K562 (cell line): ENCODE results near the gene CBFA2T3. TPM values are rescaled to one million over a fixed set of nuclear protein-coding genes. Genes with fewer than 3 reads are reported as not detected.

Source experiments
- ARHGAP35 ChIP-seq: fragments of 450-650 bp; IDR thresholded peaks from 2 replicates; pipeline ENCODE4 v1.6.1; 2018; ENCODE audit not compliant: partially characterized antibody
- CEBPG ChIP-seq, 3 experiments: fragments of 200-800 bp in 1 of 3; sonication (Bioruptor generic) in 1 of 3; sonication (generic) in 1 of 3; formaldehyde crosslinking in 1 of 3; IDR thresholded peaks in 2 of 3; conservative IDR thresholded peaks in 1 of 3; 2 replicates each; pipeline versions ENCODE4 v1.6.1 to v1.8.0; 2016 to 2022; ENCODE audit warnings: missing compliant biosample characterization in 2 of 3, missing genetic modification characterization in 2 of 3, mild to moderate bottlenecking in 1 of 3, missing genetic modification reagents in 1 of 3
- FOXP1 ChIP-seq: sonication (generic); formaldehyde crosslinking; IDR thresholded peaks from 2 replicates; pipeline ENCODE4 v1.8.0; 2022; ENCODE audit warnings: mild to moderate bottlenecking, missing genetic modification reagents
- JUNB ChIP-seq: fragments of 450-650 bp; formaldehyde crosslinking; conservative IDR thresholded peaks from 2 replicates; pipeline ENCODE4 v1.4.0; 2020; ENCODE audit warnings: mild to moderate bottlenecking
- KLF10 ChIP-seq: fragments of 250-450 bp; sonication (Bioruptor Pico); IDR thresholded peaks from 2 replicates; pipeline ENCODE4 v1.6.1; 2021; ENCODE audit warnings: matching md5 sums
- LEF1 ChIP-seq: fragments of 450-650 bp; IDR thresholded peaks from 2 replicates; pipeline ENCODE4 v1.6.1; 2016; ENCODE audit warnings: mild to moderate bottlenecking
- MYC ChIP-seq, 2 experiments: fragments of 250-450 bp in 1 of 2; sonication (Bioruptor Pico) in 1 of 2; IDR thresholded peaks; 2 replicates each; pipeline versions ENCODE4 v1.5.1 to v1.6.1; 2012 to 2021; ENCODE audit warnings: low read depth in 2 of 2, borderline replicate concordance in 1 of 2, improper control_type of control experiment in 1 of 2, low read length in 1 of 2, mild to moderate bottlenecking in 1 of 2, moderate library complexity in 1 of 2
- NFE2 ChIP-seq: IDR thresholded peaks from 2 replicates; pipeline ENCODE4 v1.6.1; 2014; ENCODE audit warnings: antibody characterized with exemption, low read depth
- NFXL1 ChIP-seq: fragments of 450-650 bp; formaldehyde crosslinking; IDR thresholded peaks from 2 replicates; pipeline ENCODE4 v1.4.0; 2021; ENCODE audit warnings: mild to moderate bottlenecking
- PHF8 ChIP-seq: fragments of 200-600 bp; sonication (generic); IDR thresholded peaks from 2 replicates; pipeline ENCODE4 v1.6.1; 2012; ENCODE audit warnings: mixed run types, mild to moderate bottlenecking, inconsistent platforms, low read length, moderate library complexity, borderline replicate concordance
- PTBP1 ChIP-seq: fragments of 200-400 bp; formaldehyde crosslinking; IDR thresholded peaks from 2 replicates; pipeline ENCODE4 v1.6.1; 2017; ENCODE audit warnings: low read depth, low read length
- RAD21 ChIP-seq, 2 experiments: fragments of 250-450 bp in 1 of 2; fragments of 450-650 bp in 1 of 2; sonication (Bioruptor Pico) in 1 of 2; formaldehyde crosslinking in 1 of 2; IDR thresholded peaks in 1 of 2; conservative IDR thresholded peaks in 1 of 2; 2 replicates each; pipeline versions ENCODE4 v1.4.0 to v1.8.0; 2020 to 2022; ENCODE audit warnings: mild to moderate bottlenecking in 2 of 2, moderate library complexity in 1 of 2
- ZBTB40 ChIP-seq, 2 experiments: fragments of 450-650 bp in 1 of 2; sonication (generic) in 1 of 2; formaldehyde crosslinking in 1 of 2; IDR thresholded peaks; 2 replicates each; pipeline versions ENCODE4 v1.7.1 to v1.9.0; 2016 to 2022; ENCODE audit warnings: inconsistent platforms in 1 of 2, mild to moderate bottlenecking in 1 of 2, missing genetic modification reagents in 1 of 2
- ZC3H8 ChIP-seq: fragments of 450-650 bp; IDR thresholded peaks from 2 replicates; pipeline ENCODE4 v1.6.1; 2017
- ZNF146 ChIP-seq: IDR thresholded peaks from one replicate; pipeline ENCODE4 v1.6.1; 2018; ENCODE audit warnings: missing compliant biosample characterization; ENCODE audit not compliant: unreplicated experiment
- ZNF174 ChIP-seq: fragments of 250-450 bp; sonication (Bioruptor Pico); IDR thresholded peaks from 2 replicates; pipeline ENCODE4 v1.4.0; 2020; ENCODE audit warnings: mild to moderate bottlenecking
- ZNF311 ChIP-seq: fragments of 250-450 bp; sonication (Bioruptor Pico); IDR thresholded peaks from 2 replicates; pipeline ENCODE4 v1.4.0; 2020; ENCODE audit warnings: mild to moderate bottlenecking, moderate library complexity
- ZNF79 ChIP-seq: fragments of 250-450 bp; sonication (Bioruptor Pico); IDR thresholded peaks from 2 replicates; pipeline ENCODE4 v1.4.0; 2020; ENCODE audit warnings: low read depth, mild to moderate bottlenecking, moderate library complexity
- ZSCAN29 ChIP-seq: fragments of 450-650 bp; IDR thresholded peaks from 2 replicates; pipeline ENCODE4 v1.6.1; 2017
- polyA plus RNA-seq, 8 experiments: library from polyadenylated mRNA; depleted of rRNA in 4 of 8; stranded (reverse) in 5 of 8; unstranded in 3 of 8; fragments of >200 nt; fragmentation: Nextera tagmentation in 2 of 8; fragmentation: Illumina TruSeq in 1 of 8; extraction: Ambion mirVana in 2 of 8; extraction: Trizol in 1 of 8; gene quantifications; 2 replicates each; pipeline versions ENCODE4 v1.2.1 to v1.2.3, GENCODE V29; 2011 to 2014; ENCODE audit warnings: inconsistent platforms in 1 of 8, missing spikeins in 1 of 8
- total RNA-seq, 7 experiments: library from RNA; depleted of rRNA in 6 of 7; stranded (reverse); fragments of >200 nt in 6 of 7; fragmentation: Illumina TruSeq in 2 of 7; extraction: Trizol in 2 of 7; gene quantifications; 2 replicates each; pipeline versions ENCODE4 v1.2.1 to v1.2.3, GENCODE V29; 2011 to 2021; ENCODE audit warnings: low replicate concordance in 1 of 7

Gene CBFA2T3
- total and polyA plus RNA-seq, 9 of the 15 experiments (the other 6 are each of a cell fraction or from before 2014, with no cell fraction given) = 2.3 to 145 (median 6.7) TPM

GRCh38 chr16:89018282-89019158 lies 41.5 kb upstream of the CBFA2T3 start (continued):
- TF ChIP-seq ZNF146 (CRISPR knock-in tag) = no peak
- no peak for TF ChIP-seq PTBP1
- TF ChIP-seq LEF1 = no peak
- no peak for TF ChIP-seq ZNF79 (CRISPR knock-in tag)
- TF ChIP-seq ZC3H8 = no peak
- no peak for TF ChIP-seq NFXL1 (CRISPR knock-in tag)
- no peak for TF ChIP-seq FOXP1 (CRISPR knock-in tag)
- peak; percentile 54 for TF ChIP-seq CEBPG (CRISPR knock-in tag; IDR thresholded peaks at IDR 0.05)
- TF ChIP-seq CEBPG (tag; conservative IDR thresholded peaks at IDR 0.05 in 1 of 2, IDR thresholded peaks at IDR 0.05 in 1 of 2) = no peak
- 0 out of 2 replicates have a peak, but pooled peaks have one; percentile 26 for TF ChIP-seq MYC (IDR thresholded peaks at IDR 0.05; ENCODE audit: low read depth, low read length)
- TF ChIP-seq MYC (CRISPR knock-in tag; IDR thresholded peaks at IDR 0.05; ENCODE audit: borderline replicate concordance, low read depth) = no peak
- no peak for TF ChIP-seq PHF8
- no peak for TF ChIP-seq KLF10 (CRISPR knock-in tag)
- peak; percentile 70; the same call in 1 of the 2 replicates for TF ChIP-seq ZBTB40 (IDR thresholded peaks at IDR 0.05)
- no peak for TF ChIP-seq ZBTB40 (CRISPR knock-in tag; IDR thresholded peaks at IDR 0.05)
- no peak for TF ChIP-seq ARHGAP35
- TF ChIP-seq ZNF174 = no peak
- no peak for TF ChIP-seq ZNF311 (CRISPR knock-in tag)
- no peak for TF ChIP-seq ZSCAN29
- no peak for TF ChIP-seq NFE2
- no peak for TF ChIP-seq JUNB
- no peak for TF ChIP-seq RAD21 (CRISPR knock-in tag; conservative IDR thresholded peaks at IDR 0.05 in 1 of 2, IDR thresholded peaks at IDR 0.05 in 1 of 2)
